OCI-LY1 (cell line): ENCODE data around the gene FUT8.

Experiments
- H2AFZ ChIP-seq: fragments of 200-600 bp; sonication (generic), shearing (Covaris generic); 2 replicates; pipeline ENCODE4 v1.6.0; 2014; ENCODE audit warnings: antibody characterized with exemption, mild to moderate bottlenecking, low read length
- H3F3A ChIP-seq: fragments of 200-600 bp; sonication (generic), shearing (Covaris generic); 2 replicates; pipeline ENCODE4 v1.6.0; 2014; ENCODE audit warnings: mild to moderate bottlenecking, antibody characterized with exemption, low read length, moderate library complexity; ENCODE audit not compliant: insufficient read depth
- H3K27ac ChIP-seq: fragments of 200-600 bp; sonication (generic); 2 replicates; pipeline ENCODE4 v1.5.1; 2014; ENCODE audit warnings: low read length, mixed run types, mild to moderate bottlenecking, low read depth; ENCODE audit not compliant: poor library complexity, severe bottlenecking
- H3K27me3 ChIP-seq: fragments of 200-600 bp; sonication (generic); 2 replicates; pipeline ENCODE4 v1.6.0; 2014; ENCODE audit warnings: antibody characterized with exemption, mild to moderate bottlenecking, low read length, moderate library complexity; ENCODE audit not compliant: insufficient read depth
- H3K36me3 ChIP-seq: fragments of 200-600 bp; sonication (generic); 2 replicates; pipeline ENCODE4 v1.6.1; 2014; ENCODE audit warnings: mild to moderate bottlenecking, antibody characterized with exemption, low read length, moderate library complexity, mixed read lengths; ENCODE audit not compliant: insufficient read depth
- H3K4me1 ChIP-seq: fragments of 200-600 bp; sonication (generic); 2 replicates; pipeline ENCODE4 v1.5.1; 2014; ENCODE audit warnings: mild to moderate bottlenecking, low read length, moderate library complexity; ENCODE audit not compliant: insufficient read depth, severe bottlenecking
- H3K4me2 ChIP-seq: fragments of 200-600 bp; sonication (generic), shearing (Covaris generic); 2 replicates; pipeline ENCODE4 v1.6.1; 2014; ENCODE audit warnings: low read length
- H3K4me3 ChIP-seq: fragments of 200-600 bp; sonication (generic); 2 replicates; pipeline ENCODE4 v1.5.1; 2014; ENCODE audit warnings: low read length, low read depth, mild to moderate bottlenecking, mixed read lengths; ENCODE audit not compliant: poor library complexity, severe bottlenecking
- H3K79me2 ChIP-seq: fragments of 200-600 bp; shearing (Covaris generic); 2 replicates; pipeline ENCODE4 v1.6.1; 2016; ENCODE audit warnings: mixed run types, low read length, mixed read lengths; ENCODE audit not compliant: insufficient read depth
- H3K9ac ChIP-seq: fragments of 200-600 bp; sonication (generic), shearing (Covaris generic); 2 replicates; pipeline ENCODE4 v1.6.1; 2014; ENCODE audit warnings: mild to moderate bottlenecking, low read length, mixed read lengths
- H3K9me2 ChIP-seq: fragments of 200-600 bp; sonication (generic), shearing (Covaris generic); 2 replicates; pipeline ENCODE4 v1.6.1; 2014; ENCODE audit warnings: low read depth, mild to moderate bottlenecking, low read length, mixed read lengths
- H3K9me3 ChIP-seq: fragments of 200-600 bp; shearing (Covaris generic); 2 replicates; pipeline ENCODE4 v1.6.1; 2014; ENCODE audit warnings: low read length, mixed read lengths
- H4K20me1 ChIP-seq: fragments of 200-600 bp; sonication (generic), shearing (Covaris generic); 2 replicates; pipeline ENCODE4 v1.6.0; 2016; ENCODE audit warnings: mild to moderate bottlenecking, low read length; ENCODE audit not compliant: insufficient read depth
- EZH2 ChIP-seq: fragments of 200-600 bp; sonication (generic), shearing (Covaris generic); IDR thresholded peaks from 2 replicates; pipeline ENCODE4 v1.8.0; 2017; ENCODE audit warnings: borderline replicate concordance, mixed run types, mild to moderate bottlenecking, antibody characterized with exemption, low read length, moderate library complexity, mixed read lengths
- TF ChIP-seq, protein P1 (sequence below): fragments of 200-600 bp; sonication (generic), shearing (Covaris generic); IDR thresholded peaks from 2 replicates; pipeline ENCODE4 v1.5.1; 2017; ENCODE audit warnings: mild to moderate bottlenecking, antibody characterized with exemption, low read length, moderate library complexity, mixed read lengths

FUT8 gene

DNA sequence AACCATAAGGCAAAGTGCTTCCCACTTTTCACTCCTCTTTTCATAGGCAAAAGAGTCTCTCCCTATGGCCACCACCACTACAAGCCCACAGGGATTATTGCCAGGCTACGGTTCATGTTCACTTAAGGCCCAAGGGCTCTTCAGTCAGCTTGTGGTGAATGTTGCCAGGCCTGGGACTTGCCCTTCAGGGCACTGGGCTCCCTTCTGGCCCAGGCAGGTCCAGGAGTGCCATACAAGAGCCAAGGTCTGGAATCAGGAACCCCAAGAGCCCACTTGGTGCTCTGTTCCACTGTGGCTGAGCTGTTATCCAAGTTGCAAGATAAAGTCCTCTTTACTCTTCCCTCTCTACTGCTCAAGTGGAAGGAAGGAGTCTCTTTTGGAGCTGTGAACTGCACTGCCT is 307.6 kb downstream of the FUT8 start:
- Histone ChIP-seq H3K27me3 (no peaks in the 10 kb centered on the region), H4K20me1 (no peaks in the 10 kb centered on the region), H3K9me2 (no peaks in the 10 kb centered on the region), H3K4me2 (no peak overlapping the region), H3K36me3 (peaks cover 38% of the 10 kb centered on the region), H3K9ac (no peak overlapping the region), H3K9me3 (peaks cover 10% of the 10 kb centered on the region; the same call in 1 of the 2 replicates), H3F3A (no peaks in the 10 kb centered on the region), H3K4me1 (peaks cover 7% of the 10 kb centered on the region), H3K27ac (no peak overlapping the region), H3K79me2 (no peaks in the 10 kb centered on the region), H3K4me3 (no peak overlapping the region), H2AFZ (no peak overlapping the region)
- TF ChIP-seq, protein P1, sequence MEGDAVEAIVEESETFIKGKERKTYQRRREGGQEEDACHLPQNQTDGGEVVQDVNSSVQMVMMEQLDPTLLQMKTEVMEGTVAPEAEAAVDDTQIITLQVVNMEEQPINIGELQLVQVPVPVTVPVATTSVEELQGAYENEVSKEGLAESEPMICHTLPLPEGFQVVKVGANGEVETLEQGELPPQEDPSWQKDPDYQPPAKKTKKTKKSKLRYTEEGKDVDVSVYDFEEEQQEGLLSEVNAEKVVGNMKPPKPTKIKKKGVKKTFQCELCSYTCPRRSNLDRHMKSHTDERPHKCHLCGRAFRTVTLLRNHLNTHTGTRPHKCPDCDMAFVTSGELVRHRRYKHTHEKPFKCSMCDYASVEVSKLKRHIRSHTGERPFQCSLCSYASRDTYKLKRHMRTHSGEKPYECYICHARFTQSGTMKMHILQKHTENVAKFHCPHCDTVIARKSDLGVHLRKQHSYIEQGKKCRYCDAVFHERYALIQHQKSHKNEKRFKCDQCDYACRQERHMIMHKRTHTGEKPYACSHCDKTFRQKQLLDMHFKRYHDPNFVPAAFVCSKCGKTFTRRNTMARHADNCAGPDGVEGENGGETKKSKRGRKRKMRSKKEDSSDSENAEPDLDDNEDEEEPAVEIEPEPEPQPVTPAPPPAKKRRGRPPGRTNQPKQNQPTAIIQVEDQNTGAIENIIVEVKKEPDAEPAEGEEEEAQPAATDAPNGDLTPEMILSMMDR, result no peak
- no peak for TF ChIP-seq EZH2

DNA sequence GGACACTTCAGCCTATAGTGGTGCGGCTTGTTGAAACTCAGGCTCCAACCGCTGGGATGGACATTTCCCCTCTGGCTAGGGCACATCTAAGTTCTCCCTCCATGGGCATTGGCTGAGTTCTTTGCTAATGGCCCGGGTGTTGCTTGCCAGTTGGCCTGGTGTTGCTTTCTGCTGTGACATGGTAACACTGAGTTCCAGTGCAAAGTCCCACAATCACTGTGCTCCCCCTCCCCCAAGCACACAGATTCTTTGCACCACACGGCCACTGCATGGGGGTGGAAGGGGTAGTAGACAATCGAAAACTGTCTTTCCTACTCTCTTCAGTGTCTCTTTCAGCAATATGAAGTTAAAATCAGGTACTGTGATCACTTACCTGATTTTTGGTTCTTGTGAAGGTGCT is 308.2 kb downstream of the FUT8 start:
- no peak overlapping the region for H3K9ac ChIP-seq
- no peaks in the 10 kb centered on the region for H3F3A ChIP-seq
- H3K4me3 ChIP-seq, result no peak overlapping the region
- no peaks in the 10 kb centered on the region for H3K9me2 ChIP-seq
- H3K27ac ChIP-seq, result no peak overlapping the region
- H3K4me2 ChIP-seq, result no peak overlapping the region
- H2AFZ ChIP-seq, result no peak overlapping the region
- H4K20me1 ChIP-seq, result no peaks in the 10 kb centered on the region
- TF ChIP-seq, protein P1, result no peak
- no peak for TF ChIP-seq EZH2
- peaks cover 7% of the 10 kb centered on the region for H3K4me1 ChIP-seq
- H3K36me3 ChIP-seq, result peaks cover 44% of the 10 kb centered on the region
- no peaks in the 10 kb centered on the region for H3K79me2 ChIP-seq
- H3K27me3 ChIP-seq, result no peaks in the 10 kb centered on the region
- peaks cover 11% of the 10 kb centered on the region; the same call in 1 of the 2 replicates for H3K9me3 ChIP-seq

DNA sequence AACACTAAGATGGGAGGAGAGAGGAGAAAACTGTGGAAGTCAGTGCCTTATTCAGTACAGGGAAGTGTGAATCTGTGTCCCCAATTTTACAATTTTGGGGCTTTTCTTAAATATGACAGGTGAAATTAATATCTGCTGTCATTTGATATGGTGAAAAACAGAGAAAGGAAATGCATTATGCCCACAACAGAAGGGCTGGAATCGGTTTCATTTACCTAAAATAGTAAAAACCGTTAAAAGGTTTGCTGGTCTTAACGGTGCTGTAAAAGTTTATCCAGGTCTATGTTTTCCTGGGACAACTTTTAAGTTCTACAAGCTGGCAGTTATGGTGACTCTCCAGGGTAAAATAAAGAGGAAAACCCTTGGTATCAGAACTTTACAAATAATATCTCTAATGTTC is 310.8 kb downstream of the FUT8 start:
- Histone ChIP-seq H3K36me3 (peaks cover 60% of the 10 kb centered on the region), H3K9ac (no peak overlapping the region), H3K4me2 (no peak overlapping the region), H3K27ac (no peak overlapping the region), H3K27me3 (no peaks in the 10 kb centered on the region), H4K20me1 (no peaks in the 10 kb centered on the region), H2AFZ (no peak overlapping the region), H3F3A (no peaks in the 10 kb centered on the region), H3K4me3 (no peak overlapping the region), H3K79me2 (no peaks in the 10 kb centered on the region), H3K9me3 (peaks cover 11% of the 10 kb centered on the region), H3K4me1 (peaks cover 7% of the 10 kb centered on the region), H3K9me2 (no peaks in the 10 kb centered on the region)
- no peak for TF ChIP-seq EZH2
- TF ChIP-seq, protein P1, result no peak
